Mesenchymal stem cell (in vitro differentiated cells and primary cell): ENCODE measurements around the gene TCF4.

Experiments used
- DNase-seq: peaks from one replicate; pipeline ENCODE4 v3.0.0-alpha.2; 2013
- H2AFZ ChIP-seq: one replicate; pipeline ENCODE4 v1.6.1; 2013; ENCODE audit warnings: low read depth, mild to moderate bottlenecking, control low read depth, inconsistent platforms, low read length, moderate library complexity
- H2AK5ac ChIP-seq: 2 replicates; pipeline ENCODE4 v1.6.1; 2013; ENCODE audit warnings: low read length, moderate library complexity, mild to moderate bottlenecking, inconsistent platforms; ENCODE audit not compliant: severe bottlenecking
- H2BK120ac ChIP-seq: one replicate; pipeline ENCODE4 v1.6.1; 2013; ENCODE audit warnings: low read depth, mild to moderate bottlenecking, inconsistent platforms, low read length, moderate library complexity
- H2BK12ac ChIP-seq, 2 experiments: one replicate each; pipeline ENCODE4 v1.6.1; 2013; ENCODE audit warnings: inconsistent platforms in 2 of 2, low read length in 2 of 2, mild to moderate bottlenecking in 2 of 2, moderate library complexity in 2 of 2, control low read depth in 1 of 2
- H2BK15ac ChIP-seq: one replicate; pipeline ENCODE4 v1.6.1; 2013; ENCODE audit warnings: mild to moderate bottlenecking, low read depth, inconsistent platforms; ENCODE audit not compliant: poor library complexity, severe bottlenecking
- H2BK5ac ChIP-seq: 2 replicates; pipeline ENCODE4 v1.6.1; 2013; ENCODE audit warnings: low read depth, mild to moderate bottlenecking, low read length, control low read depth, inconsistent platforms; ENCODE audit not compliant: poor library complexity, severe bottlenecking
- H3K14ac ChIP-seq, 2 experiments: one replicate each; pipeline ENCODE4 v1.6.1; 2013; ENCODE audit warnings: inconsistent platforms in 2 of 2, low read length in 2 of 2, control low read depth in 1 of 2, mild to moderate bottlenecking in 1 of 2, moderate library complexity in 1 of 2
- H3K18ac ChIP-seq, 2 experiments: one replicate each; pipeline ENCODE4 v1.6.1; 2013; ENCODE audit warnings: inconsistent platforms in 2 of 2, low read length in 2 of 2, control low read depth in 1 of 2, low read depth in 1 of 2, mild to moderate bottlenecking in 1 of 2
- H3K23ac ChIP-seq, 2 experiments: one replicate each; pipeline ENCODE4 v1.6.1; 2013; ENCODE audit warnings: inconsistent platforms in 2 of 2, low read length in 2 of 2, mild to moderate bottlenecking in 2 of 2, moderate library complexity in 2 of 2, control low read depth in 1 of 2
- H3K27ac ChIP-seq: 2 replicates; pipeline ENCODE4 v1.5.1; 2013; ENCODE audit warnings: mild to moderate bottlenecking, moderate library complexity, low read length, control low read depth, inconsistent platforms; ENCODE audit not compliant: poor library complexity, severe bottlenecking
- H3K27me3 ChIP-seq, 2 experiments: 2 replicates each; pipeline versions ENCODE4 v1.6.1 to v1.7.0; 2013; ENCODE audit warnings: low read length in 2 of 2, mild to moderate bottlenecking in 2 of 2, moderate library complexity in 2 of 2, control low read depth in 1 of 2, inconsistent platforms in 1 of 2; ENCODE audit not compliant: control insufficient read depth in 1 of 2, insufficient read depth in 1 of 2
- H3K36me3 ChIP-seq, 2 experiments: 2 replicates each; pipeline versions ENCODE4 v1.6.1 to v1.7.0; 2013; ENCODE audit warnings: low read length in 2 of 2, control low read depth in 1 of 2, inconsistent platforms in 1 of 2, low read depth in 1 of 2, mild to moderate bottlenecking in 1 of 2; ENCODE audit not compliant: insufficient read depth in 2 of 2, control insufficient read depth in 1 of 2
- H3K4ac ChIP-seq, 2 experiments: one replicate each; pipeline ENCODE4 v1.6.1; 2013; ENCODE audit warnings: inconsistent platforms in 2 of 2, low read length in 2 of 2, mild to moderate bottlenecking in 2 of 2, moderate library complexity in 2 of 2, control low read depth in 1 of 2, low read depth in 1 of 2
- H3K4me1 ChIP-seq: 2 replicates; pipeline ENCODE4 v1.6.1; 2013; ENCODE audit warnings: low read depth, low read length, control low read depth; ENCODE audit not compliant: control insufficient read depth, insufficient read depth
- H3K4me2 ChIP-seq: 2 replicates; pipeline ENCODE4 v1.6.1; 2013; ENCODE audit warnings: low read length, mild to moderate bottlenecking, inconsistent platforms; ENCODE audit not compliant: poor library complexity, severe bottlenecking
- H3K4me3 ChIP-seq, 2 experiments: 2 replicates each; pipeline versions ENCODE4 v1.5.1 to v1.7.0; 2013; ENCODE audit warnings: low read length in 2 of 2, mild to moderate bottlenecking in 2 of 2, control low read depth in 1 of 2, low read depth in 1 of 2; ENCODE audit not compliant: insufficient read depth in 1 of 2
- H3K79me1 ChIP-seq: replicated peaks from 2 replicates; pipeline ENCODE4 v1.6.1; 2013; ENCODE audit warnings: mild to moderate bottlenecking, control low read depth, low read length, inconsistent platforms; ENCODE audit not compliant: poor library complexity, severe bottlenecking
- H3K9ac ChIP-seq: 2 replicates; pipeline ENCODE4 v1.7.0; 2013; ENCODE audit warnings: mild to moderate bottlenecking, low read length, moderate library complexity
- H3K9me3 ChIP-seq: 2 replicates; pipeline ENCODE4 v1.7.0; 2013; ENCODE audit warnings: mild to moderate bottlenecking, low read length; ENCODE audit not compliant: control insufficient read depth
- H4K8ac ChIP-seq: one replicate; pipeline ENCODE4 v1.6.1; 2013; ENCODE audit warnings: inconsistent platforms, mild to moderate bottlenecking, low read length, moderate library complexity
- H4K91ac ChIP-seq: one replicate; pipeline ENCODE4 v1.6.1; 2013; ENCODE audit warnings: mild to moderate bottlenecking, low read length, inconsistent platforms
- WGBS: methylation state at CpG from one replicate; pipeline ENCODE4 v1.1.7; 2013; ENCODE audit warnings: mixed read lengths; 5-methylcytosine and 5-hydroxymethylcytosine counted together

TCF4 gene

GRCh38 chr18:55331301-55331700 lies 256.7 kb downstream of the TCF4 start:
- H2AFZ ChIP-seq, result no peak overlapping the region
- no peak overlapping the region for H3K14ac ChIP-seq
- no peaks in the 10 kb centered on the region for H3K27me3 ChIP-seq
- H2AK5ac ChIP-seq, result no peak overlapping the region
- H3K36me3 ChIP-seq, result peaks cover 0 to 16% of the 10 kb centered on the region in 2 experiments
- no peak overlapping the region for H3K9ac ChIP-seq
- H3K4me1 ChIP-seq, result no peaks in the 10 kb centered on the region
- no peak overlapping the region for H2BK5ac ChIP-seq
- H3K4me3 ChIP-seq, result no peak overlapping the region
- no peak overlapping the region for H2BK12ac ChIP-seq
- no peaks in the 10 kb centered on the region for H3K79me1 ChIP-seq
- H2BK15ac ChIP-seq, result no peak overlapping the region
- DNase-seq, result no peak
- H2BK120ac ChIP-seq, result no peak overlapping the region
- no peak overlapping the region for H3K4me2 ChIP-seq
- no peak overlapping the region for H4K91ac ChIP-seq
- no peak overlapping the region for H3K23ac ChIP-seq
- H3K9me3 ChIP-seq, result no peaks in the 10 kb centered on the region
- H3K27ac ChIP-seq, result no peak overlapping the region
- H4K8ac ChIP-seq, result no peak overlapping the region
- no peak overlapping the region for H3K4ac ChIP-seq
- WGBS, result no CpG with 5 or more reads among the region's 2 CpGs
- no peak overlapping the region for H3K18ac ChIP-seq

- H3K36me3 ChIP-seq, result peaks cover 0 to 14% of the 10 kb centered on the region in 2 experiments
- H3K14ac ChIP-seq, result no peak overlapping the region
- H3K79me1 ChIP-seq, result peaks cover 2% of the 10 kb centered on the region
- no peak overlapping the region for H2BK12ac ChIP-seq
- no peak overlapping the region for H2BK120ac ChIP-seq
- H2AFZ ChIP-seq, result no peak overlapping the region
- no peak overlapping the region for H2BK5ac ChIP-seq
- 51% methylated on average over 3 of the region's 4 CpGs for WGBS
- no peak overlapping the region for H3K18ac ChIP-seq
- H2AK5ac ChIP-seq, result no peak overlapping the region
- H3K9ac ChIP-seq, result no peak overlapping the region
- no peaks in the 10 kb centered on the region for H3K9me3 ChIP-seq
- no peak overlapping the region for H3K4ac ChIP-seq
- H3K4me3 ChIP-seq, result no peak overlapping the region
- peak overlapping the region; percentile 29 for H3K4me2 ChIP-seq
- no peak overlapping the region for H2BK15ac ChIP-seq
- no peak overlapping the region for H4K8ac ChIP-seq
- H3K4me1 ChIP-seq, result no peaks in the 10 kb centered on the region
- H4K91ac ChIP-seq, result no peak overlapping the region
- peak; percentile 31 for DNase-seq
- no peaks in the 10 kb centered on the region for H3K27me3 ChIP-seq
- no peak overlapping the region for H3K27ac ChIP-seq
- no peak overlapping the region for H3K23ac ChIP-seq
These were observed 259.7 kb downstream of the TCF4 start for GRCh38 chr18:55328301-55328700.

- H3K36me3 ChIP-seq, result peaks cover 0 to 14% of the 10 kb centered on the region in 2 experiments
- H3K27ac ChIP-seq, result no peak overlapping the region
- no peak overlapping the region for H3K18ac ChIP-seq
- no peak overlapping the region for H2BK15ac ChIP-seq
- peaks cover 1% of the 10 kb centered on the region for H3K4me1 ChIP-seq
- no peak overlapping the region for H2BK5ac ChIP-seq
- no peak overlapping the region for H2BK120ac ChIP-seq
- H2AFZ ChIP-seq, result no peak overlapping the region
- H3K4me2 ChIP-seq, result no peak overlapping the region
- no peaks in the 10 kb centered on the region for H3K27me3 ChIP-seq
- no peak overlapping the region for H3K14ac ChIP-seq
- H2BK12ac ChIP-seq, result no peak overlapping the region
- H4K8ac ChIP-seq, result no peak overlapping the region
- no peak overlapping the region for H3K23ac ChIP-seq
- H3K4ac ChIP-seq, result no peak overlapping the region
- no peak overlapping the region for H2AK5ac ChIP-seq
- WGBS, result no CpG with 5 or more reads among the region's 1 CpG
- no peak overlapping the region for H4K91ac ChIP-seq
- H3K9ac ChIP-seq, result no peak overlapping the region
- H3K4me3 ChIP-seq, result no peak overlapping the region
- peaks cover 4% of the 10 kb centered on the region for H3K79me1 ChIP-seq
- DNase-seq, result no peak
- H3K9me3 ChIP-seq, result no peaks in the 10 kb centered on the region
These were observed 260.5 kb downstream of the TCF4 start for GRCh38 chr18:55327454-55327853.

GRCh38 chr18:55326134-55326533 lies 261.9 kb downstream of the TCF4 start:
- H2BK5ac ChIP-seq, result no peak overlapping the region

More at GRCh38 chr18:55326134-55326533, 261.9 kb downstream of the TCF4 start:
- Histone ChIP-seq H3K9ac (no peak overlapping the region), H3K9me3 (no peaks in the 10 kb centered on the region), H3K27me3 (no peaks in the 10 kb centered on the region), H2AFZ (no peak overlapping the region), H2AK5ac (no peak overlapping the region), H3K79me1 (peaks cover 6% of the 10 kb centered on the region), H3K4me2 (no peak overlapping the region), H3K4me3 (no peak overlapping the region), H4K8ac (no peak overlapping the region), H3K23ac (no peak overlapping the region), H3K4me1 (peaks cover 2% of the 10 kb centered on the region), H3K4ac (no peak overlapping the region), H2BK15ac (no peak overlapping the region), H2BK120ac (no peak overlapping the region), H3K18ac (no peak overlapping the region), H2BK12ac (no peak overlapping the region), H3K36me3 (peaks cover 0 to 2% of the 10 kb centered on the region in 2 experiments), H4K91ac (no peak overlapping the region), H3K14ac (no peak overlapping the region), H3K27ac (no peak overlapping the region)
- no peak for DNase-seq
